NK-92 (cell line): ENCODE results near the gene SMOC2.
"Not testable (repeated sequence)": the region's sequence is repeated elsewhere in the genome, so short reads cannot be mapped to it uniquely, and the experiment has no call there.

Experiments
- DNase-seq: peaks from one replicate; lab custom pipeline; 2025; ENCODE audit not compliant: unreplicated experiment; lab: John Stamatoyannopoulos, UW

The SMOC2 gene

DNA sequence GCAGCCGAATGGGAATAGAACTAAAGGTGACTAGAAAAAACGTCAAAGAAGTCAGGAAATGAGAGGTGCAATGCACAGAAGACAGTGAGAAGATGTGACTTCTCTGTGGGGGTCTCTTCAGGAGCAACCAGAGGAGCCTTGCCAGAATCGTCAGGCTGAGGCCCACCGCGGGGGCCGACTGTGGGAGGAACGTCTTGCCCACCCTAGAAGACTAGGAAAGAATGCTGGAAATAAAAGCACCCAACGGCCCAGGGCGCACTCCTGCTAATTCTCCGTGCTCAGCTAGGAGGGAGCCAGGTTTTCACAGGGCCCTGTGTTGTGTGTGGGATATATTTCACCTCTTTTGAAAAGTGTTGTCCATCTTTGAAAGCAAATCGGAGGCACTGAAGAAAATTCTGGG is 129.2 kb downstream of the SMOC2 start:
- no peak for DNase-seq

DNA sequence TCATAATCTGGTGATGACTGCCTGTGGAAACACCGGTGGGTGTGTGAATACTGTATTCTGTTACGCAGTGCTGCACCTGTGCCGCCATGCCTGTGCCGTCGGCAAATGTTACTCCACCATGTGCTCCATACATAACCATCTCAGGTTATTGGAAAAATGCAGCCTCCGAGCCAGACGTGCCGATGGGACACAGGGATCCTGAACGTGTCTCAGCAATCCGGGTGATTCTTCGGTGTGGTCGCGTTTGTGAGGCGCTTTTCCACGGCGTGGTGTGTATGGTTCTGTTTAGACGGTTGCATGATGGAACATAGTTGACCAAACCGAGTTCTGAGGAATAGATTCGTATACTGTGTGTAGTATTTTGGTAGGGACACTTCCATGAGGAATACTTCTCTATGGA is 130.3 kb downstream of the SMOC2 start:
- no peak for DNase-seq

DNA sequence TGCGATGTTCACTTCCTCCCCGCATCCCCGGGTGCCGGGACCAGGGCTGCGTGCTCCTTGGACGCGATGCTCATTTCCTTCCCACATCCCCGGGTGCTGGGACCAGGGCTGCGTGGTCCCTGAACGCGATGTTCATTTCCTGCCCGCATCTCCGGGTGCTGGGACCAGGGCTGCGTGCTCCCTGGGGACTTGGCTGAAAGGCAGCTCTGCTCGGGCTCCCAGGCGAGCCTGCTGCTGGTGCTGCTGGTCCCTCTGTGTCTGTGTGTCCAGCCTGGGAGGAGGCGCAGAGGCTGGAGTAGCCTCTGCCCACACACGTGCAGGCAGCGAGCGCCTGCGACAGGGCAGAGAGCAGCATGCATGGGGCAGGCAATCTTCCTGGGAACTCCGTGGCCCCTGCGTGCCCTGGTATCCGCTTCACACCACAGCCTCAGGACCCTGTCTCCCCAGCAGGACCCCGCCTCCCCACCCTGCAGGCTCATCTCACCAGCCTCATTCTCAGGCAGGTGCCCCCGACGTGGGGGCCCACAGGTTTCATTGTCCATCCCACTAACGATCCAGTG is 132.4 kb downstream of the SMOC2 start:
- not testable (repeated sequence) for DNase-seq

DNA sequence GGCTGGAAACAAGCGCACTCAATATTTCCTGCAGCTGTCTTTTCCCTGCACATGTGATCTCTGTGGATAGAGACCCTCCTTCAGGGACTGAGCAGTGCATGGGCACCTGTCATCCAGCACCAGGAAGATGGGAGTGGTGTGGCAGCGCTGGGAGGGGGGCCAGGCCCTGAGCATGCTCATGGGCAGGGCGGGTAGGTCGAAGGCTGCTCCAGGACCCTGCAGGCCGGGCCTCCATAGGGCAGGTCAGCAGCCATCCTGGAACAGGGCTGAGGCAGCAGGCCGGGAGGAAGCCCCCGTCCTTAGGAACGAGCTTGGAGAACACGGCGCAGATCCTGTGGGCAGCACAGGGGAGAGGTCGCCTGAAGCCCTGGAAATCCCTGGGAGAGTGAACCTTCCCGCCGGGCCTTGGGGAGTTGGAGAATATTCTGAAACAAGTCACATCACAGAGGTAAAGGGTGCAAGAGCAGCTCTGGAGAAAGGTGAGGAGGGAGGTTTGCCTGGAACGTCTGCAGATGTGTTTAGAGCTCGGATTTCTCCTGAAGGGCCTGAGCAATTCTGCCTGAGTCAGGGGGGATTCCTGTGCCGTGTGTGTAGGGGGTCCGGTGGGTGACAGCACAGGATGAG is 133.2 kb downstream of the SMOC2 start:
- no peak for DNase-seq

DNA sequence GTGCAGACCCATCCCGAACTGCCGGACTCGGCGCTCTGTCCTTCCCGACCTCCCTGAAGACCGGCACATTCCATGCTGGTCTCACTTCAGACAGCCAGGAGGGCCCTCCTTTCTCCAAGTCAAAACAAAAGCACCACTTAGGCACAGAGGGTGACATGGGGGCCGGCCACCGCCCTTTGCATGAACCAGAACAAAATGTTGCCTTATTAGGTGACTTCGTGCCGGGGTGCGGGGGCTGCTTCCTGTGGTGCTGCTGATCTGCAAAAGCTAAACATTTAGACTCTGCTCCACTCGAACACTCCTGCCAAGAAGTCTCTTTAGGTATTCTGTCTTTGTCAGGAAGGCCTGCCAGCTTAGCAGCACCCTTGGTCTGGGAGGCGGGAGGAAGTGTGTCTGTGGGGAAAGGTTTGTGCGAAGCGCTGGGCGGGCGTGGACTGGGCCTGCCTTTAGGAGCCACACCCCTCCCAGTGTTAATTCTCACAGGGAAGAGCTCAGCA is 133.8 kb downstream of the SMOC2 start:
- no peak for DNase-seq

DNA sequence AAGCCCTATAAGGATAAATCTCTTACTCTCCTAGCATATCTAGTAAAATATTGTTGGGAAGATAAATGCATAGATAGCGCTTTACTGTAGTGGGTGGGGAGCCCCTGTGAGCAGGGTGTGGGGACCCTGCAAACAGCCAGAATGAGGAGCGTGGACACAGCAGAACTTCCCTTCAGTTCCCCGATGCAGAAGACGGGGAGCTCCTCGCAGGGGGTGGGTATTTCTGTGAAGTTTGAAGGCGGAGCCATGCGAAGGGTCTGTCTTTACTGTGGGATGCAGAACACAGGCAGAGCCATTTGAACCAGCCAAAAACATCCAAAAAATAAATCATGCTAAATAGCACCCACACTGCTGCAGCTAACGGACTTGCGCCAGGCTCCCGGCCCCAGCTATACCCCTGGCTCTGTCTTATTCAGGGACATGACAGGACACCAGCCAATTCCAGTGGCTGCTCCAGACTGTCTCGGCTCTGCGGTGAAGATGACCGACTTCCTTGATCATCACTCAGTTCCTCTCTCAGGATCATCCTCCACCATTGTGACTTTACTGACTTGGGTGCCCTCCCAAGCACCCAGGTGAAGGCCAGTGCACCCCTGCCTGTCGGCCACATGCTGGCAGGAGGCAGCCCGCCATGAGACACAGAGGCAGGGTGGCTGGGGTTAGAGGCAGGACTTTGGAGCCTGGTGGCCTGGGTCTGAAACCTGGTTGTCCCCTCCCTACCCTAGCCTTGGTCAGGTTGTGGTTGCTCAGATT is 134.5 kb downstream of the SMOC2 start:
- no peak for DNase-seq

DNA sequence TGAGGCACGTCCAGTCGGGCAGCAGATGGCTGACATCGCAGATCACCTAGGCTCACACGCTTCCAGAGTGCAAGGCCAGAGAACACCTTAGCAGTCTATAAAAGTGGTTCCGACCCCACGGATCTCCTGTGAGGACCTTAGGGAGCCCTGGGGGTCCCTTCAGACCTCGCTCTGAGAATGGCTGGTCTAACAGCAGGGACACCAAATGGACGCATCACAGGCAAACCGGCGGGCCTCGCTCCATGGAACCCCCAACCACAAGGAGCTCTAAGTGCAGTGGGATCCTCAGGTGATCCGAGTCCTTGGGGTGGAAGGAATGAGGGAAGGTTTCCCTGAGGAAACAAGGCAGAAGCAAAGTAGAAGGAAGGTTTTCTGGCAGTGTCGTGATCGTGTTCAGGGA is 135.4 kb downstream of the SMOC2 start:
- no peak for DNase-seq

DNA sequence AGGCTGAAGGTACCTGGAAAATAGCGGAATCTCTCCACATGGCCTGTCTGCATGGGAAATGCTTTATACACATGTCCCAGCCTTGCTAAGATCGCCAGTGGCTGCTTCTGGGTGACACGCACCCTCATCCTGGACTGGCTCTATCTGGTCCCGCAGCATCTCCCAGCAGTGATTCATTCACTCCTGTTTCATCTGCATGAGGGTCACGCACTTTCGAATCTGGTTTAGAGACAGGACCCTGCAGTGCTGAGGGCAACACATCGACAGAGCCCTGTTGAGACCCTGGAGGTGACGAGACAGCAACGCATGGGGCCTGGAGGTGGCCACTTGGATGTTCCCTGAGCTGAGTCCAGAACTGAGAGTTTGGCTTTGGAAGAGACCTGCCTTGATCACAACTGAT is 136.5 kb downstream of the SMOC2 start:
- no peak for DNase-seq

DNA sequence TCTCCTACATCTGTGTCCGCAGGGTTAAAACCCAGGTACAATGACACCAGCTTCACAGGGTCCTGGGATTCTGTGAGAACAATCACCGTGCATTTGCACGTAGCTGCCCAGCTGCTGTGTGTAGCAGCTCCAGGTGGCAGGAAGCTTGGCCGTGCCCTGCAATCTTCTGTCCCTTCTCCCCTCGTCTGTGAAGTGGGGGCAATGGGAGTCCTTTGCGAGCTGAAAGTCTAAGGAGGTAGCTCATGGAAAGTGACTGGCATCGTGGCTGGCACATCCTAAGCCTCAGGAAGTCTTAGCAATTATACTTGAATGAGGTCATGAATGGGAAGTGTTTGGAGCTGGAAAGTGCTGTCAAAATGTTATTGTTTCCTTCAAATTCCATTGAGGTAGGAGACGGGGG is 137.1 kb downstream of the SMOC2 start:
- no peak for DNase-seq

DNA sequence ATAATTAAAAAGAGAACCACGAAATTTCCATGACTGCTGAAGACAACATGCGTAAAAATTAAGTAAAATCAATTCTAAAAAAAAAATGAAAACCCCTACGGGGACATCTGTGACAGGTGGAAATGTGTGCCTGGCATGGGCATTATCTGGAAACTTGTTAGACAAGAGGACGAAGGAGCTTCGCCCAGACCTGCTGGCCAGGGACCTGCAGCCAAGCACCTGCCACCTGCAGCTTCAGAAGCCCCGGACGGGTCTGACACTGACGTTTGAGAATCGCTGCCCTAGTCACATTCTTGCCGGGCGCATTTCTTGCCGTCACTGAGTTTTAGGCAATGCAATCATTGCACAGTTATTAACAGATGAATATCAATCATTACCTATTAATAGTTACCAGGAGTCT is 140.3 kb downstream of the SMOC2 start:
- no peak for DNase-seq

DNA sequence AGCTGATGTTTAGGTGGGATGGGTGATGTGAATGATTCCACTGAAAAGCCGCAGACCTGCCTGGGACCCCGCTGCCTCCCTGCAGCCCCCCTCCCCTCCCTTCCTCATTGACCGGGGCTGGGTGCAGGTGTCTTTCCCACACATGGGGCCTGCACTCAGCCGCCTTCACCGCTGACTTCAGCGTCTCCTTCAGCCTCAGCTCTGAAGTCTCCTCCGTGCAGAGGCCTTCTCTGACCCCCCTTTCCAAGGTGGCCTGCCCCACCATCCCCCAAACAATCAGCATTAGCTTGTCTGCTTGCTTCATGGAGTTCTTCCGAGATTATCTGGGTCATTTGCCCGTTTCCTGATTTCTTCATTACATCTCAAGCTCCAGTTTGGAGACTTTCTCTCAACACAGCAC is 140.7 kb downstream of the SMOC2 start:
- no peak for DNase-seq

DNA sequence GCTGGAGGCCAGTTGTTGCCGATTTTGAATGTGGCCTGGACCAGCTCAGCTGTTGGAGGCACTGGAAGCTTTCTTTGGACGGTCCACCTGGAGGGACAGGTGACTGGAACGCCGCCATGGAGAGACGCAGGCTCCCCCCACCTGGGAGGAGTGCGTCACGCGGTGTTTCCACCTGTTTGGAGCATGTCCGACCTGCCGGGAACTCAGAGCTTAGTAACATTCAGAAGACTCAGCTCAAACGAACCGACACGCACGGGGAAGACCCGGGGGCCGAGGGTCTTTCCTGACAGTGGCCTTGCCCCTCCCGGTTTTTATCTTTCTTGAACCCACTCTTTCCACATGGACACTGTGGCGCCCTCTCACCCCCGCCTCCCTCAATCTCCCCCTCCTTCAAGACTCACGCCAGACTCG is 141.6 kb downstream of the SMOC2 start:
- DNase-seq, result no peak

DNA sequence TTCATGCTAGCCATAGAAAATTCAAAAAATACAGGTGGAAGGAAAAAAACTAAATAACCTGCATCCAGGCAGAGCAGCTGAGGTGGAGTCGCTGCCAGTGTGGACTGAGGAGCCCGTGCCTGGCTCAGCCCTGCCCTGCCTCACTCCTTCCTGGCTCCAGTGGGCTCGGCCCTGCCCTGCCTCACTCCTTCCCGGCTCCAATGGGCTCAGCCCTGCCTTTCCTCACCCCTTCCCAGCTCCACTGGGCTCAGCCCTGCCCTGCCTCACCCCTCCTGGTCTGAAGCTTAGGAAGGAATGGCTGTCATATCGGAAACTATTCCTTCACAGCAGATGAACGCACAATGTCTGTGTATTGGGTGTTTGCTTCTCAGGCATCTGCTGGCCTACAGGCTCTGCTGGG is 142.1 kb downstream of the SMOC2 start:
- no peak for DNase-seq

DNA sequence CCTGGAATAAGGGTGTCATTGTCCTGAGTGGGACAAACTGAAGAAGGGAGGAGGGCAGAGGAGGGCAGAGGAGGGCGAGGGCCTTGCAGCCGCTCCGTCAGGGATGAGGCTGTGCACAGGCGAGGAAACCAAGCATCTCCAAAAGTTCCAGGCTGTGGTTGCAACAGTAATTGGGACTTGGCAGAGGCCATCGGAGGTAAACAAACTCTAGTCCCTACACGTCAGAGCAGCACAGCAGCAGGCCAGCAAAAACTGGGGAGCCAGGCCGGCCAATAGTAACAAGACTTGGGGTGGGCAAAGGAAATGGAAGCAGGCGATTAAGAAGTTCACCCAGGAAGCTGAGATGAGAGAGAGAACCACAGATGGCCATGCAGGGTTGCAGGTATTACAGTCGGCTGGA is 142.8 kb downstream of the SMOC2 start:
- DNase-seq, result no peak

DNA sequence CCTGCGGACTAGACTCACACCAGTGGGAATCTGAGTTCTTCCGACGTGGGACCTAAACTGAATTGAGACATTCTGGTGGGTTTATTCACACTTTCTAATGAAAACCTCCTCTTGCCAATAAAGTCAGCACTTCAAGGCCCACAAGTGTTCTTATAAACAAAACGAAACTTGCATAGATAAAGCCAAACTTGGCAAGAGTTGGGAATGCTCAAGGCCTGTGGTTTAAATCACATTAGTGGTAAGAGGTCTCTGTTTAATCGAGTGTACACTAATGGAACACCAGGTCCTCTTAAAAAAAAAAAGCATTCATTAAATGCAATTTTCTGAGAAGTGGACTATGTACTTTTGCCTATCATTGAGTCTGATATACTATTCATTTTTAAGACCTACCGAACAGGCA is 143.3 kb downstream of the SMOC2 start:
- DNase-seq, result no peak

DNA sequence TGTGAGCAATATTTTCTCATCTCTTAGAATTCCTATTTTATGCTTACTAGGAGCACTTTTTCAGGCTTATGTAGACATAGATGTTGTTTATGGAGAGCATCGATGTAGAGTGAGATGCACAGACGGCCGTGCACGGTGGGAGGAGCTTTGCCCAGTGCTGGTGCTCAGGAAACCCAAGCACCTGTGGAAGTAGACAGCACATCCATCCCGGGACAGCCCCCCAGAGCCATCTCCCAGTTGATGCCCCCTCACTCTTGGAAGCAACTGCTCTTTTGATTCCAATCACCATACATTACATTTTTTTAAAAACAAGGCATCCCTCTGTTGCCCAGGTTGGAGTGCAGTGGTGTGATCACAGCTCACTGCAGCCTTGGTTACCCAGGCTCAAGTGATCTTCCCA is 143.7 kb downstream of the SMOC2 start:
- no peak for DNase-seq

DNA sequence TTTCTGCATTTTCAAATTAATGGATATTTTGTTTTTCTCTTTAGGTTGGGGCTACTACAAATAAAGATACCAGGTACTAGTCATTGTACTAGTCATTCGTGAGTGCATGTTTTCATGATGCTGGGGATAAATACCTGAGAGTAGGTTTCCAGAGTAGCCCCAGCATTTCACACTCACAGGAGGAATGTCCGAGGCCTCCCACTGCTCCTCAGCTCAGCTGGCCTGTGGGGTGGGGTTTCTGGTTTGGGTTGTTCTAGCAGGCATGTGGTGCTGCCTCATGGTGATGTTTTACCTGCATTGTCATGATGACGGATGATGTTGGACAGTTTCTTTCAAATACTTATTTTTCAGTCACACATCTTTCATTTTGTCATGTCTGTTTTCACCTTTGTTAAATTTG is 144.5 kb downstream of the SMOC2 start:
- DNase-seq, result no peak

DNA sequence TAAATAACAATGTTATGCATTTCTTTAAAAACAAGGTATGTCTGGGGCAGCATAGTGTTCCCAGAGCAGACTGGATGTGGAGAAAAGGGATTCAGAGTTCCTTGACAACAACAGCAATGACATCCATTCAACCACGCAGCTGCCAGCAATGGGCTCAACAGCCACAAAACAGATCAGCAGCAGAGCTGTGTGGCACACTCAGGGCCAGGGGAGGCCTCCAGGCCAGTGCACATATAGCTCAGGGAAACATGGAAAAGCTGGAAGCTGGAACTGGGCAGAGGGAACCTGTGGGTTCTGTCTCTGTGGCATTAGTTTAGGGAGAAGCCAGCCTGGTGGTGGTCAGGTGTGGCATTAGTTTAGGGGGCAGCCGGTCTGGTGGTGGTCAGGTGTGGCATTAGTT is 148.3 kb downstream of the SMOC2 start:
- no peak for DNase-seq

DNA sequence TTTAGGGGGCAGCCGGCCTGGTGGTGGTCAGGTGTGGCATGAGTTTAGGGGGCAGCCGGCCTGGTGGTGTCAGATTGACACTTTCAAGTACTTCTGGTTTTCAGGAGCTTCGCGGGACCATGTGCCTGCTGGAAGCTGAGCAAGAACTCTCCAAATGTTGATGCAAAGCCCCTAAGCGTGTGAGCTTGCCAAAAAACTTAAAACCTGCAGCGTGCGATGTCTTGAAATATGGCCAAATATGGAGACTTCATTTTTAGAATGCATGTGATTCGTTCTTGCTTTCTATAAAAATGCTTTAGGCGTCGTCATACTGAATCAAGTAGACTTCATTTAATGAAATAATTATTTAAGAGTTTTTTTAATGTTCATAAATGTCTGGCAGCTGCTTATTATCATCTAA is 149.4 kb downstream of the SMOC2 start:
- DNase-seq, result no peak

DNA sequence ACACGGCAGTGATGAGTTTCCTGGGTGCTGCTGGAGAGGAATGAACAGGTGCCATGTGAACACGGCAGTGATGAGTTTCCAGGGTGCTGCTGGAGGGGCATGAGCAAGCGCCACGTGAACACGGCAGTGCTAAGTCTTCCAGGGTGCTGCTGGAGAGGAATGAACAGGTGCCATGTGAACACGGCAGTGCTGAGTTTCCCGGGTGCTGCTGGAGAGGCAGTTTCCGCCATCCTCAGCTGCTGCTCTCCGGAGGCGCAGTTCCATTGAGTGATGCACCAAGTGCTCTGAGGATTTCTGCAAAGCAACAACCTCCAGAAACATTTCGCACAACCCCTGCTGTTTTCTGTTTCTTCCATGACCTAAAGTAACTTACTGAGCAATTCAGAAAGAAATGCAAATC is 155.4 kb downstream of the SMOC2 start:
- DNase-seq, result no peak

DNA sequence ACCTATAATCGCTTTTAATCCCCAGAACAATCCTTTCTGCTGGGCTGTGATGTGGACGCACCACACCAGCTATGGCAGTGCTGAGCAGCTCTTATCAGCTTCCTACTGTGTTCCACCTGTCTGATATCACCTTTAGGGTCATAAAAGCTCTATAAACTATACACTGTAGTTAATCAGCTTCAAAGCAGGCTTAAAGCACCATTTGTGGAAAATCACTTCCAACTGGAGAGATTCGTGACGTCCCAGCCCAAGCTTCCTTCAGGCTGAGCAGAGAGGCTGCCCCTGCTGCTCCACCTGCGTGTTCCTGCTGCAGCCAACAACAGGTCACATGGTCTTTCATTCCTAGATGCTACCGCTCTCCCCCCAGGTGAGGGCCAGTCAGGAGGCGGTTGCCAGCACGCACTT is 156.5 kb downstream of the SMOC2 start:
- DNase-seq, result no peak

DNA sequence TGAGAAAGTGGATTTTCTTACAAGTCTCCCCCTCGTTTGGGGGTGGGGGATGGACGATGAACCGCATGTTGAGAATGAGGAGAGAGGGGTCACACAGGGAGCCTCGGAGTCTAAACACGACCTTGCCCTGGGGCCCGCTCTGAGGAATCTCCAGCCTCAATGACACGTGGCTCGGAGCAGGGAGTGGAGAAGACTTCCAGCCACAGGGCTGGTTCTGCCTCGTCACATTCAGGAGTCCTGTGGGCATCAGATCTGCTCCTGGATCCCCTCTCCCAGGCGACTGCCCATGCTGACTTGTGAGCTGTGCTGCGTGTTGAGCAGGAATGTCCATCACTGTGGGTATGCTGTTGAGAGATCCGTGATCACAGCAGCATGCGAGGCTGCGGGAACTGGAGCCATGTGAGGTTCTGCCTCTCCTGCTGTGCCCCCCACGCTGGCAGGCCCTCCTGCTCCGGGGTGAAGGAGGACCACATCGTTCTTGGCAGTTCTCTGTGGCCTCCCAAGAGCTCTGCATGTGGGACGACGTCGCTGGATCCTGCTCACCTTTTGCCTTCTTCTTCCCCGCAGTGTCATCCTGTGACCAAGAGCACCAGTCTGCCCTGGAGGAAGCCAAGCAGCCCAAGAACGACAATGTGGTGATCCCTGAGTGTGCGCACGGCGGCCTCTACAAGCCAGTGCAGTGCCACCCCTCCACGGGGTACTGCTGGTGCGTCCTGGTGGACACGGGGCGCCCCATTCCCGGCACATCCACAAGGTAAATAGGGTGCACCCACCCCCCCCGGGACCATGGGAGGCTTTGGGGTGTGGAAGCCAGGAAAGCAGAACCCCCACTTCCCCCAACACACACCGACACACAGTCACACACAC is 157.5 kb downstream of the SMOC2 start:
- no peak for DNase-seq
